HepG2 (cell line): ENCODE data around the gene VAMP4. TPM values are rescaled to one million over a fixed set of nuclear protein-coding genes. Genes with fewer than 3 reads are reported as not detected.

Source experiments
- CAMTA2 ChIP-seq: sonication (generic); formaldehyde crosslinking; IDR thresholded peaks from 2 replicates; pipeline ENCODE4 v1.4.0; 2020; ENCODE audit warnings: mild to moderate bottlenecking, missing genetic modification reagents, borderline replicate concordance
- FOXA3 ChIP-seq: IDR thresholded peaks from 2 replicates; pipeline ENCODE4 v1.6.1; 2016; ENCODE audit warnings: missing genetic modification reagents, missing compliant biosample characterization
- FOXJ3 ChIP-seq: sonication (generic); formaldehyde crosslinking; IDR thresholded peaks from 2 replicates; pipeline ENCODE4 v1.4.0; 2020; ENCODE audit warnings: missing genetic modification reagents, mild to moderate bottlenecking, borderline replicate concordance
- HOXA9 ChIP-seq: sonication (generic); formaldehyde crosslinking; IDR thresholded peaks from 2 replicates; pipeline ENCODE4 v1.8.1; 2022; ENCODE audit warnings: missing genetic modification reagents, mild to moderate bottlenecking, moderate library complexity, borderline replicate concordance
- KLF12 ChIP-seq: sonication (generic); formaldehyde crosslinking; IDR thresholded peaks from 2 replicates; pipeline ENCODE4 v1.4.0; 2020; ENCODE audit warnings: missing genetic modification reagents, borderline replicate concordance
- MBD4 ChIP-seq: IDR thresholded peaks from 2 replicates; pipeline ENCODE4 v1.6.1; 2012; ENCODE audit warnings: low read length, inconsistent platforms, borderline replicate concordance
- REL ChIP-seq: sonication (generic); formaldehyde crosslinking; conservative IDR thresholded peaks from 2 replicates; pipeline ENCODE4 v1.8.0; 2022; ENCODE audit warnings: mild to moderate bottlenecking, missing genetic modification reagents, moderate library complexity
- SNAPC5 ChIP-seq: sonication (generic); formaldehyde crosslinking; IDR thresholded peaks from 2 replicates; pipeline ENCODE4 v1.8.1; 2023; ENCODE audit warnings: mild to moderate bottlenecking, missing genetic modification reagents, borderline replicate concordance
- ZBTB7B ChIP-seq: sonication (generic); formaldehyde crosslinking; IDR thresholded peaks from 2 replicates; pipeline ENCODE4 v1.4.0; 2020; ENCODE audit warnings: missing genetic modification reagents
- ZIK1 ChIP-seq: sonication (generic); formaldehyde crosslinking; IDR thresholded peaks from 2 replicates; pipeline ENCODE4 v1.5.0; 2020; ENCODE audit warnings: mild to moderate bottlenecking, low read depth, missing genetic modification reagents, borderline replicate concordance
- ZNF234 ChIP-seq: sonication (generic); formaldehyde crosslinking; conservative IDR thresholded peaks from 2 replicates; pipeline ENCODE4 v1.5.1; 2020; ENCODE audit warnings: mild to moderate bottlenecking, missing genetic modification reagents
- ZNF256 ChIP-seq: sonication (generic); formaldehyde crosslinking; conservative IDR thresholded peaks from 2 replicates; pipeline ENCODE4 v1.4.0; 2020; ENCODE audit warnings: missing genetic modification reagents
- ZNF570 ChIP-seq: sonication (generic); formaldehyde crosslinking; IDR thresholded peaks from 2 replicates; pipeline ENCODE4 v1.4.0; 2020; ENCODE audit warnings: mild to moderate bottlenecking, missing genetic modification reagents, borderline replicate concordance
- ZNF674 ChIP-seq: sonication (generic); formaldehyde crosslinking; IDR thresholded peaks from 2 replicates; pipeline ENCODE4 v1.5.0; 2020; ENCODE audit warnings: low read depth, mild to moderate bottlenecking, missing genetic modification reagents
- ZNF749 ChIP-seq: sonication (generic); formaldehyde crosslinking; IDR thresholded peaks from 2 replicates; pipeline ENCODE4 v1.8.0; 2022; ENCODE audit warnings: mild to moderate bottlenecking, missing genetic modification reagents, moderate library complexity, borderline replicate concordance
- polyA plus RNA-seq, 8 experiments: library from polyadenylated mRNA; depleted of rRNA in 3 of 8; stranded (reverse) in 7 of 8; unstranded in 1 of 8; fragments of >200 nt; fragmentation: Illumina TruSeq in 4 of 8; extraction: Trizol in 4 of 8; gene quantifications; 2 replicates each; pipeline versions ENCODE4 v1.2.1 to v1.2.3, GENCODE V29; 2011 to 2016; ENCODE audit warnings: low read depth in 4 of 8, missing spikeins in 1 of 8, mixed read lengths in 1 of 8; ENCODE audit not compliant: insufficient read depth in 1 of 8
- total RNA-seq, 5 experiments: library from RNA; depleted of rRNA; stranded (reverse); fragments of >200 nt; fragmentation: Illumina TruSeq; extraction: Trizol; gene quantifications; 2 replicates each; pipeline ENCODE4 v1.2.3, GENCODE V29; 2016; ENCODE audit warnings: low read depth in 1 of 5
- TF ChIP-seq, protein P1 (sequence below): sonication (generic); formaldehyde crosslinking; IDR thresholded peaks from 2 replicates; pipeline ENCODE4 v1.4.0; 2020; ENCODE audit warnings: mild to moderate bottlenecking, missing genetic modification reagents
- TF ChIP-seq, protein P2 (sequence below): sonication (generic); formaldehyde crosslinking; IDR thresholded peaks from 2 replicates; pipeline ENCODE4 v1.8.1; 2023; ENCODE audit warnings: mild to moderate bottlenecking, moderate library complexity, missing genetic modification reagents
- TF ChIP-seq, protein P3 (sequence below): sonication (generic); formaldehyde crosslinking; IDR thresholded peaks from 2 replicates; pipeline ENCODE4 v1.4.0; 2020; ENCODE audit warnings: mild to moderate bottlenecking, missing genetic modification reagents
- TF ChIP-seq, protein P4 (sequence below), 2 experiments: sonication (generic) in 1 of 2; formaldehyde crosslinking in 1 of 2; IDR thresholded peaks; 2 replicates each; pipeline versions ENCODE4 v1.4.0 to v1.6.1; 2018 to 2020; ENCODE audit warnings: missing genetic modification reagents in 2 of 2, borderline replicate concordance in 1 of 2, low read depth in 1 of 2, mild to moderate bottlenecking in 1 of 2, missing biosample characterization in 1 of 2

VAMP4 gene
- total and polyA plus RNA-seq, 2 of the 13 experiments (the other 11 are each of a cell fraction or from before 2014, with no cell fraction given) = 1.4 to 2.0 TPM

DNA sequence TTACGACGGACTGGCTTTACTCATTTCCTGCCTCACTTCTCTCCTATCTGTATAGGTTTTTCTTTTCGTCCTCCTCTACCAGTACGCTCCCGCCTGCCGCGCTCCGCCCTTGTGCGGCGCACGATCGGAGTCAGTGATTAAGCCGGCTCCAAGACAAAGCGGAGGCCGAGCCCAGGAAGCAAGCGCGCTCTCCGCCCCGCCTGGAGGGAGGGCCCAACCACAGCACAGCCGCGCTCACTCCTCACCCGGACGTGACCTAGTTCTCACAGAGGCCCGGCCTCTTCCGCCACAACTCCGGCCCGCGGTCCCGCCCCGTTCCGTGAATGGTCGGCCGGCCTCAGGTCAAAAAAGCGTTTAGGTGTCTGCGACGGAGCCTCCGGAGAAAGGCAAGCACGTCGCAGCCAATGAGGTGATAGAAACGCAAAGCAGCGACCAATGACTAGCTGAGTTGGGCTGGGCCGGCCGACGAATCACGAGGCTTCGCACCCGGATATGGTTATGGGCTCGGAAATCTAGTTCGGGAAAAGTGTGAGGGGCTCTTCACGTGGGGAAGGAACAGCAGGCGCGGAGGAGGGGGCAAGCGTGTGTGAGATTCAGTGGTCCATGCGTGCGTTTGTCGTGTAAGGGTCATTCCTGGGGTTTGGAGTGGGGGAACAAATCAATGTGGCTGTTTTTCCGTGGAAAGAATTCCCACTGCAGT lies 39.5 kb upstream of the VAMP4 start, which contains the start of gene METTL13 (continued):
- no peak for TF ChIP-seq ZNF674 (CRISPR knock-in tag)
- TF ChIP-seq REL (CRISPR knock-in tag) = peak; percentile 77; the same call in 1 of the 2 replicates
- TF ChIP-seq, protein P1, sequence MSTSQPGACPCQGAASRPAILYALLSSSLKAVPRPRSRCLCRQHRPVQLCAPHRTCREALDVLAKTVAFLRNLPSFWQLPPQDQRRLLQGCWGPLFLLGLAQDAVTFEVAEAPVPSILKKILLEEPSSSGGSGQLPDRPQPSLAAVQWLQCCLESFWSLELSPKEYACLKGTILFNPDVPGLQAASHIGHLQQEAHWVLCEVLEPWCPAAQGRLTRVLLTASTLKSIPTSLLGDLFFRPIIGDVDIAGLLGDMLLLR (CRISPR knock-in tag) = peak; percentile 52; the same call in 1 of the 2 replicates
- TF ChIP-seq ZNF234 (CRISPR knock-in tag) = 0 out of 2 replicates have a peak, but pooled peaks have one; percentile 71
- no peak for TF ChIP-seq ZNF570 (CRISPR knock-in tag)
- TF ChIP-seq ZIK1 (CRISPR knock-in tag) = no peak
- TF ChIP-seq FOXA3 = no peak; the same call in 1 of the 2 replicates
- TF ChIP-seq, protein P2, sequence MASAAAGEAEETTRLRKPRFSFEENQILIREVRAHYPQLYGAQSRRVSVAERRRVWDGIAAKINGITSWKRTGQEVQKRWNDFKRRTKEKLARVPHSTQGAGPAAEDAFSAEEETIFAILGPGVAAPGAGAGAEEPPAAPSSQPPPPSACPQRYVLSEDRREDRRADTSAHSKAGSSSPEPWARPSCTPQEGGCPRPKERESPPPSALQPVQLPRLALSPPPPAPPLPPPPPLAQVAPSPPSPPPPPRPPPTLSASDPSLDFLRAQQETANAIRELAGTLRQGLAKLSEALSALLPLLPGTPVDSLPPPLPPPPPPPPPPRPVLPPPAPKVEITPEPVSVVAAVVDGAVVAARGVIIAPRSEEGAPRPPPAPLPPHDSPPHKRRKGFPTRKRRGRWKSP = peak; percentile 54; the same call in 1 of the 2 replicates
- TF ChIP-seq HOXA9 (CRISPR knock-in tag) = peak; percentile 45; the same call in 1 of the 2 replicates
- TF ChIP-seq ZNF256 = no peak
- TF ChIP-seq ZBTB7B (CRISPR knock-in tag) = 0 out of 2 replicates have a peak, but pooled peaks have one; percentile 5
- TF ChIP-seq, protein P3, sequence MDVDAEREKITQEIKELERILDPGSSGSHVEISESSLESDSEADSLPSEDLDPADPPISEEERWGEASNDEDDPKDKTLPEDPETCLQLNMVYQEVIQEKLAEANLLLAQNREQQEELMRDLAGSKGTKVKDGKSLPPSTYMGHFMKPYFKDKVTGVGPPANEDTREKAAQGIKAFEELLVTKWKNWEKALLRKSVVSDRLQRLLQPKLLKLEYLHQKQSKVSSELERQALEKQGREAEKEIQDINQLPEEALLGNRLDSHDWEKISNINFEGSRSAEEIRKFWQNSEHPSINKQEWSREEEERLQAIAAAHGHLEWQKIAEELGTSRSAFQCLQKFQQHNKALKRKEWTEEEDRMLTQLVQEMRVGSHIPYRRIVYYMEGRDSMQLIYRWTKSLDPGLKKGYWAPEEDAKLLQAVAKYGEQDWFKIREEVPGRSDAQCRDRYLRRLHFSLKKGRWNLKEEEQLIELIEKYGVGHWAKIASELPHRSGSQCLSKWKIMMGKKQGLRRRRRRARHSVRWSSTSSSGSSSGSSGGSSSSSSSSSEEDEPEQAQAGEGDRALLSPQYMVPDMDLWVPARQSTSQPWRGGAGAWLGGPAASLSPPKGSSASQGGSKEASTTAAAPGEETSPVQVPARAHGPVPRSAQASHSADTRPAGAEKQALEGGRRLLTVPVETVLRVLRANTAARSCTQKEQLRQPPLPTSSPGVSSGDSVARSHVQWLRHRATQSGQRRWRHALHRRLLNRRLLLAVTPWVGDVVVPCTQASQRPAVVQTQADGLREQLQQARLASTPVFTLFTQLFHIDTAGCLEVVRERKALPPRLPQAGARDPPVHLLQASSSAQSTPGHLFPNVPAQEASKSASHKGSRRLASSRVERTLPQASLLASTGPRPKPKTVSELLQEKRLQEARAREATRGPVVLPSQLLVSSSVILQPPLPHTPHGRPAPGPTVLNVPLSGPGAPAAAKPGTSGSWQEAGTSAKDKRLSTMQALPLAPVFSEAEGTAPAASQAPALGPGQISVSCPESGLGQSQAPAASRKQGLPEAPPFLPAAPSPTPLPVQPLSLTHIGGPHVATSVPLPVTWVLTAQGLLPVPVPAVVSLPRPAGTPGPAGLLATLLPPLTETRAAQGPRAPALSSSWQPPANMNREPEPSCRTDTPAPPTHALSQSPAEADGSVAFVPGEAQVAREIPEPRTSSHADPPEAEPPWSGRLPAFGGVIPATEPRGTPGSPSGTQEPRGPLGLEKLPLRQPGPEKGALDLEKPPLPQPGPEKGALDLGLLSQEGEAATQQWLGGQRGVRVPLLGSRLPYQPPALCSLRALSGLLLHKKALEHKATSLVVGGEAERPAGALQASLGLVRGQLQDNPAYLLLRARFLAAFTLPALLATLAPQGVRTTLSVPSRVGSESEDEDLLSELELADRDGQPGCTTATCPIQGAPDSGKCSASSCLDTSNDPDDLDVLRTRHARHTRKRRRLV = peak; percentile 69; the same call in 1 of the 2 replicates
- TF ChIP-seq CAMTA2 (CRISPR knock-in tag) = no peak
- TF ChIP-seq SNAPC5 (CRISPR knock-in tag) = 0 out of 2 replicates have a peak, but pooled peaks have one; percentile 29
- no peak for TF ChIP-seq FOXJ3 (CRISPR knock-in tag)
- no peak for TF ChIP-seq MBD4
- no peak for TF ChIP-seq KLF12
- TF ChIP-seq, protein P4, sequence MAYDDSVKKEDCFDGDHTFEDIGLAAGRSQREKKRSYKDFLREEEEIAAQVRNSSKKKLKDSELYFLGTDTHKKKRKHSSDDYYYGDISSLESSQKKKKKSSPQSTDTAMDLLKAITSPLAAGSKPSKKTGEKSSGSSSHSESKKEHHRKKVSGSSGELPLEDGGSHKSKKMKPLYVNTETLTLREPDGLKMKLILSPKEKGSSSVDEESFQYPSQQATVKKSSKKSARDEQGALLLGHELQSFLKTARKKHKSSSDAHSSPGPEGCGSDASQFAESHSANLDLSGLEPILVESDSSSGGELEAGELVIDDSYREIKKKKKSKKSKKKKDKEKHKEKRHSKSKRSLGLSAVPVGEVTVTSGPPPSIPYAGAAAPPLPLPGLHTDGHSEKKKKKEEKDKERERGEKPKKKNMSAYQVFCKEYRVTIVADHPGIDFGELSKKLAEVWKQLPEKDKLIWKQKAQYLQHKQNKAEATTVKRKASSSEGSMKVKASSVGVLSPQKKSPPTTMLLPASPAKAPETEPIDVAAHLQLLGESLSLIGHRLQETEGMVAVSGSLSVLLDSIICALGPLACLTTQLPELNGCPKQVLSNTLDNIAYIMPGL (CRISPR knock-in tag; IDR thresholded peaks at IDR 0.05; ENCODE audit: borderline replicate concordance in 1 of 2, low read depth in 1 of 2) = peak; percentile 38 to 41; a peak in 2 of 4 replicates
- no peak; the same call in 1 of the 2 replicates for TF ChIP-seq ZNF749 (CRISPR knock-in tag)
